Stimulated activated naive CD8-positive, alpha-beta T cell treated with anti-CD3 and anti-CD28 coated beads, Interleukin-15, Interleukin-2, amounts not matched to agents 100 U/mL and 50 U/mL, for 24 hours (primary cell): ENCODE results near the gene KRTAP10-12.
"Not testable (repeated sequence)": the region's sequence is repeated elsewhere in the genome, so short reads cannot be mapped to it uniquely, and the experiment has no call there.

Experiments used
- ATAC-seq: fragments of 150-1000 bp; cut with Tn5 transposase; one replicate; pipeline ENCODE4 v1.10.0; 2021
- DNase-seq: peaks from one replicate; pipeline ENCODE4 v3.0.0; 2021

The KRTAP10-12 gene

GRCh38 chr21:44697172-44697810, at the start of gene KRTAP10-12:
TSS of gene KRTAP10-12 (plus strand) at chr21:44697172. CDS start at chr21:44697202, 30 bp downstream.
- DNase-seq, ATAC-seq: not testable (repeated sequence)

GRCh38 chr21:44647222-44647552, 49.8 kb upstream of the KRTAP10-12 start:
- no peak for DNase-seq
- no peak for ATAC-seq

GRCh38 chr21:44648557-44649311, 48.2 kb upstream of the KRTAP10-12 start:
- ATAC-seq (no peak), DNase-seq (no peak)

- ATAC-seq = no peak
- no peak for DNase-seq
Observed at GRCh38 chr21:44649521-44650100, 47.4 kb upstream of the KRTAP10-12 start.

- ATAC-seq (no peak), DNase-seq (no peak)
Observed at GRCh38 chr21:44650265-44650972, 46.6 kb upstream of the KRTAP10-12 start.

- no peak for DNase-seq
- no peak for ATAC-seq
Observed at GRCh38 chr21:44650973-44651675, 45.8 kb upstream of the KRTAP10-12 start.

- DNase-seq (no peak), ATAC-seq (no peak)
Observed at GRCh38 chr21:44653123-44653522, 43.8 kb upstream of the KRTAP10-12 start.

GRCh38 chr21:44653656-44654575, 43.1 kb upstream of the KRTAP10-12 start:
- peak; percentile 16 for DNase-seq
- no peak for ATAC-seq

GRCh38 chr21:44654576-44655175, 42.3 kb upstream of the KRTAP10-12 start, which contains the start of gene KRTAP12-4:
TSS of gene KRTAP12-4 (minus strand) at chr21:44654659. CDS start at chr21:44654614, 45 bp downstream.
- peak; percentile 13 for ATAC-seq
- DNase-seq = no peak

- DNase-seq (no peak), ATAC-seq (no peak)
Observed at GRCh38 chr21:44656868-44657267, 40.1 kb upstream of the KRTAP10-12 start.

GRCh38 chr21:44657635-44658540, 39.1 kb upstream of the KRTAP10-12 start, which contains the start of gene KRTAP12-3:
TSS of gene KRTAP12-3 (plus strand) at chr21:44657932. CDS start at chr21:44657980, 48 bp downstream.
- DNase-seq = peak; percentile 21
- ATAC-seq = peak; percentile 30

- ATAC-seq = no peak
- no peak for DNase-seq
Observed at GRCh38 chr21:44658541-44658910, 38.4 kb upstream of the KRTAP10-12 start.

- DNase-seq (no peak), ATAC-seq (peak; percentile 10)
Observed at GRCh38 chr21:44658913-44659595, 37.9 kb upstream of the KRTAP10-12 start.

- not testable (repeated sequence) for DNase-seq, ATAC-seq
Observed at GRCh38 chr21:44661567-44661966, 35.4 kb upstream of the KRTAP10-12 start.

- no peak for ATAC-seq
- DNase-seq = no peak
Observed at GRCh38 chr21:44664691-44665090, 32.3 kb upstream of the KRTAP10-12 start.

- no peak for ATAC-seq
- no peak for DNase-seq
Observed at GRCh38 chr21:44666401-44667320, 30.3 kb upstream of the KRTAP10-12 start, which contains the start of gene KRTAP12-2. TSS of gene KRTAP12-2 (minus strand) at chr21:44666927. CDS start at chr21:44666886, 41 bp downstream.

- ATAC-seq (no peak), DNase-seq (no peak)
Observed at GRCh38 chr21:44667612-44668011, 29.4 kb upstream of the KRTAP10-12 start.
